Measurements from ENCODE around the gene KATNAL1.

GRCh38 chr13:30323524-30323923, 16.2 kb upstream of the KATNAL1 start:
- TF ChIP-seq CTCF (conservative IDR thresholded peaks at IDR 0.05 in 1 of 2, IDR thresholded peaks at IDR 0.05 in 1 of 2; ENCODE audit: extremely low read depth in 1 of 2, insufficient read depth in 1 of 2, low read depth in 1 of 2, low read length in 2 of 2) = no peak
- no peak for TF ChIP-seq EZH2 (IDR thresholded peaks at IDR 0.05; ENCODE audit: borderline replicate concordance, low read length)

All from mammary epithelial cell (primary cell).